ENCODE data around the gene KCNH8. TPM values are rescaled to one million over a fixed set of nuclear protein-coding genes. Genes with fewer than 3 reads are reported as not detected.

The KCNH8 gene
- total RNA-seq, 1 experiment from 2014 or later: 3.7 TPM

DNA sequence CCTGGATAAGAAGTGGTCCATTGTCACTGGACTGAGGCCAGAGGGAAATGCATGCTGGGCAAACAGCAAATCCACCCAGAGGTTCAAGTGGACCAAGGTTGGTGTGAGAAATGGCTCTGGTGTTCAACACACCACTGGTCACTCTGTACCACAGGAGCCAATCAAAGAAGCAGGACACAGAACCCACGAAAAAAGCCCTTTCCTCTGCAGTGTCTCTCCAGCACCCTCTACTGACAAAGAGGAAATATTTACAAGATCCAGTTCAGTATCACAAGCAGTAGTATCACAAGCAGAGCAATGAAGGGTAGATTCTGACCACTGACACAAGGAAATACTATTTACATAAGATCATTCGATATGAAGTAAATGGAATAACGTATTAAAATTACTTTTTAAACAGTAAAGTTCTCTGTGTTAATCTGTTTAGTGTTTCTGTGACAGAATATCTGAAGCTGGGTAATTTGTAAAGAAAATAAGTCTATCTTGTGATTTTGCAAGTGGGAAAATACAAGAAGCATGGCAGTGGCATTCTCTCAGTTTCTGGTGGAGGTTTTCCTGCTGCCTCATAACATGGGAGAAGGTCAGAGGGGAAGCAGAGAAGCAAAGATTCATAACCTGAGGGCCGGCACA lies 395.0 kb downstream of the KCNH8 start:
- no peak overlapping the region for H3K23ac ChIP-seq (ENCODE audit: insufficient read length, low read depth, low read length)
- no peak overlapping the region for H2BK120ac ChIP-seq (ENCODE audit: low read depth, low read length, poor library complexity, severe bottlenecking)
- no peak overlapping the region for H3K27ac ChIP-seq (ENCODE audit: insufficient read length, low read depth, low read length)
- TF ChIP-seq, protein P1, sequence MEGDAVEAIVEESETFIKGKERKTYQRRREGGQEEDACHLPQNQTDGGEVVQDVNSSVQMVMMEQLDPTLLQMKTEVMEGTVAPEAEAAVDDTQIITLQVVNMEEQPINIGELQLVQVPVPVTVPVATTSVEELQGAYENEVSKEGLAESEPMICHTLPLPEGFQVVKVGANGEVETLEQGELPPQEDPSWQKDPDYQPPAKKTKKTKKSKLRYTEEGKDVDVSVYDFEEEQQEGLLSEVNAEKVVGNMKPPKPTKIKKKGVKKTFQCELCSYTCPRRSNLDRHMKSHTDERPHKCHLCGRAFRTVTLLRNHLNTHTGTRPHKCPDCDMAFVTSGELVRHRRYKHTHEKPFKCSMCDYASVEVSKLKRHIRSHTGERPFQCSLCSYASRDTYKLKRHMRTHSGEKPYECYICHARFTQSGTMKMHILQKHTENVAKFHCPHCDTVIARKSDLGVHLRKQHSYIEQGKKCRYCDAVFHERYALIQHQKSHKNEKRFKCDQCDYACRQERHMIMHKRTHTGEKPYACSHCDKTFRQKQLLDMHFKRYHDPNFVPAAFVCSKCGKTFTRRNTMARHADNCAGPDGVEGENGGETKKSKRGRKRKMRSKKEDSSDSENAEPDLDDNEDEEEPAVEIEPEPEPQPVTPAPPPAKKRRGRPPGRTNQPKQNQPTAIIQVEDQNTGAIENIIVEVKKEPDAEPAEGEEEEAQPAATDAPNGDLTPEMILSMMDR (conservative IDR thresholded peaks at IDR 0.05): peak; percentile 82
- H3K4ac ChIP-seq (ENCODE audit: low read depth, low read length): no peak overlapping the region
- H2BK20ac ChIP-seq (ENCODE audit: low read depth, low read length, poor library complexity, severe bottlenecking): no peak overlapping the region
- H3K4me1 ChIP-seq (ENCODE audit: insufficient read depth, low read length): no peaks in the 10 kb centered on the region
- H3K79me1 ChIP-seq (ENCODE audit: insufficient read depth, low read depth, low read length, poor library complexity, severe bottlenecking): no peaks in the 10 kb centered on the region
- H3K27me3 ChIP-seq (ENCODE audit: insufficient read depth, low read length): no peaks in the 10 kb centered on the region
- no peak overlapping the region for H4K8ac ChIP-seq (replicated peaks; ENCODE audit: insufficient read length, low read depth, low read length)
- H4K91ac ChIP-seq (ENCODE audit: insufficient read length, low read depth, low read length): no peak overlapping the region
- Mint-ChIP-seq H3K4me1 (peaks cover 0 to 5% of the 10 kb centered on the region in 2 experiments; a peak in 3 of 4 replicates), H3K36me3 (ENCODE audit: insufficient read depth in 1 of 3, low read depth in 3 of 3) (no peaks in the 10 kb centered on the region), H3K4me3 (no peak overlapping the region), H3K27me3 (ENCODE audit: low read depth) (no peaks in the 10 kb centered on the region), H3K27ac (no peak overlapping the region), H3K9me3 (no peaks in the 10 kb centered on the region)
- H2BK12ac ChIP-seq (ENCODE audit: insufficient read length, low read depth, low read length): no peak overlapping the region
- no peak overlapping the region for H3K14ac ChIP-seq (ENCODE audit: insufficient read depth, low read length)
- H3K4me2 ChIP-seq (ENCODE audit: insufficient read depth, insufficient read length, low read length): no peak overlapping the region
- peak; percentile 49 for DNase-seq
- H3K23me2 ChIP-seq (ENCODE audit: insufficient read length, low read depth, low read length, poor library complexity, severe bottlenecking): no peaks in the 10 kb centered on the region
- no peak overlapping the region for H2AK5ac ChIP-seq (ENCODE audit: insufficient read length, low read length)
- no peak overlapping the region for H3K56ac ChIP-seq (ENCODE audit: insufficient read length, low read depth, low read length)
- no peaks in the 10 kb centered on the region for H3K9me3 ChIP-seq (ENCODE audit: control insufficient read depth, low read depth, low read length)
- no peak overlapping the region for H2BK15ac ChIP-seq (ENCODE audit: low read depth, low read length)
- no CpG with 5 or more reads among the region's 4 CpGs for WGBS (ENCODE audit: extremely low coverage, insufficient read length, low lambda C conversion rate)
- H3T11ph ChIP-seq (ENCODE audit: low read length): no peak overlapping the region
- H3K18ac ChIP-seq (ENCODE audit: insufficient read length, low read depth, low read length): no peak overlapping the region
- no peak overlapping the region for H3K9ac ChIP-seq (ENCODE audit: extremely low read depth, insufficient read length, low read length)
- no peaks in the 10 kb centered on the region for H4K20me1 ChIP-seq (ENCODE audit: control insufficient read depth, insufficient read depth, insufficient read length)
- H2AFZ ChIP-seq (ENCODE audit: low read length): no peak overlapping the region
- no peak overlapping the region for H2BK5ac ChIP-seq (ENCODE audit: insufficient read length, low read length)
- no peak overlapping the region for H4K5ac ChIP-seq (ENCODE audit: insufficient read length, low read depth, low read length)
- no peaks in the 10 kb centered on the region for H3K79me2 ChIP-seq (ENCODE audit: insufficient read depth, low read length)
